A549 (cell line): ENCODE measurements around the gene DPEP1. TPM values are rescaled to one million over a fixed set of nuclear protein-coding genes. Genes with fewer than 3 reads are reported as not detected.

Experiments used
- ATAC-seq, 2 experiments: fragments of 200-7000 bp in 1 of 2; fragments of >200 bp in 1 of 2; cut with Nextera tagmentation in 1 of 2; cut with Tn5 transposase in 1 of 2; 3 replicates each; pipeline versions ENCODE4 v1.8.0 to v1.9.1; 2018 to 2020; ENCODE audit warnings: mild to moderate bottlenecking in 1 of 2, moderate library complexity in 1 of 2
- CTCF ChIA-PET: fragments of 300-600 bp; sonication (Branson Sonifier 250); formaldehyde crosslinking; extraction: SDS; loops from one replicate; lab custom pipeline; 2021; ENCODE audit warnings: antibody characterized with exemption, inconsistent platforms; lab: Yijun Ruan, JAX
- POLR2A ChIA-PET: fragments of 350-600 bp; formaldehyde crosslinking; extraction: SDS; loops from one replicate; lab custom pipeline; 2021; ENCODE audit warnings: antibody characterized with exemption, inconsistent platforms; lab: Yijun Ruan, JAX
- DNase-seq, 2 experiments: peaks; one replicate each; pipeline versions ENCODE4 v3.0.0 to v3.0.0-alpha.2; 2011 to 2016; ENCODE audit warnings: low read depth in 1 of 2, low spot score in 1 of 2
- FAIRE-seq: peaks from 2 replicates; lab custom pipeline; 2011; peaks lifted over from hg19 to GRCh38; lab: Jason Lieb, UNC
- H3K27ac ChIP-seq, 2 experiments: fragments of >200 bp; sonication (Bioruptor Twin); formaldehyde crosslinking; 3 replicates each; pipeline ENCODE4 v1.5.1; 2016 to 2017
- H3K4me1 ChIP-seq: fragments of >200 bp; sonication (Bioruptor Twin); formaldehyde crosslinking; 3 replicates; pipeline ENCODE4 v1.6.1; 2016
- H3K4me2 ChIP-seq: fragments of >200 bp; sonication (Bioruptor Twin); formaldehyde crosslinking; 3 replicates; pipeline ENCODE4 v1.6.1; 2016
- H3K4me3 ChIP-seq: fragments of >200 bp; sonication (Bioruptor Twin); formaldehyde crosslinking; 3 replicates; pipeline ENCODE4 v1.5.1; 2016
- H3K9me3 ChIP-seq: fragments of >200 bp; sonication (Bioruptor Twin); formaldehyde crosslinking; 3 replicates; pipeline ENCODE4 v1.6.1; 2016
- BCL3 ChIP-seq: fragments of >200 bp; sonication (Bioruptor Twin); formaldehyde crosslinking; IDR thresholded peaks from 3 replicates; pipeline ENCODE4 v1.6.1; 2016
- CTCF ChIP-seq: fragments of >200 bp; sonication (Bioruptor Twin); formaldehyde crosslinking; IDR thresholded peaks from 3 replicates; pipeline ENCODE4 v1.5.1; 2016
- ESRRA ChIP-seq: fragments of 150-350 bp; IDR thresholded peaks from 2 replicates; pipeline ENCODE4 v1.6.1; 2014; ENCODE audit warnings: mild to moderate bottlenecking, low read length, borderline replicate concordance
- GATA3 ChIP-seq: IDR thresholded peaks from 2 replicates; pipeline ENCODE4 v1.6.1; 2012; ENCODE audit warnings: borderline replicate concordance
- HES2 ChIP-seq: fragments of >200 bp; sonication (Bioruptor Twin); formaldehyde crosslinking; IDR thresholded peaks from 2 replicates; pipeline ENCODE4 v1.6.1; 2016
- HOXB5 ChIP-seq: fragments of 250-450 bp; sonication (Bioruptor Pico); IDR thresholded peaks from 2 replicates; pipeline ENCODE4 v1.5.0; 2020; ENCODE audit warnings: mild to moderate bottlenecking, moderate library complexity
- JUN ChIP-seq, 2 experiments: fragments of >200 bp; sonication (Bioruptor Twin); formaldehyde crosslinking; IDR thresholded peaks; 2 replicates in 1 of 2; 3 replicates in 1 of 2; pipeline ENCODE4 v1.6.1; 2016 to 2017
- JUNB ChIP-seq: fragments of >200 bp; sonication (Bioruptor Twin); formaldehyde crosslinking; IDR thresholded peaks from 2 replicates; pipeline ENCODE4 v1.6.1; 2016
- KDM5A ChIP-seq: fragments of 200-600 bp; sonication (generic); IDR thresholded peaks from 2 replicates; pipeline ENCODE4 v1.6.1; 2016; ENCODE audit warnings: antibody characterized with exemption, mild to moderate bottlenecking
- MAX ChIP-seq: IDR thresholded peaks from 2 replicates; pipeline ENCODE4 v1.6.1; 2012
- NFE2L2 ChIP-seq: fragments of 150-350 bp; conservative IDR thresholded peaks from 2 replicates; pipeline ENCODE4 v1.6.1; 2014; ENCODE audit warnings: low read length
- RCOR1 ChIP-seq: fragments of 150-350 bp; IDR thresholded peaks from 2 replicates; pipeline ENCODE4 v1.6.1; 2014; ENCODE audit warnings: antibody characterized with exemption, low read length, low read depth
- REST ChIP-seq: fragments of 200-600 bp; sonication (generic); IDR thresholded peaks from 2 replicates; pipeline ENCODE4 v1.6.1; 2016; ENCODE audit warnings: antibody characterized with exemption, mild to moderate bottlenecking, moderate library complexity
- RFX5 ChIP-seq: fragments of 450-650 bp; IDR thresholded peaks from 2 replicates; pipeline ENCODE4 v1.7.1; 2014; ENCODE audit warnings: antibody characterized with exemption, mild to moderate bottlenecking, moderate library complexity
- SREBF2 ChIP-seq: fragments of 450-650 bp; IDR thresholded peaks from 2 replicates; pipeline ENCODE4 v1.6.1; 2014; ENCODE audit warnings: mild to moderate bottlenecking, moderate library complexity
- TP53 ChIP-seq: fragments of 250-450 bp; sonication (Bioruptor Pico); IDR thresholded peaks from 2 replicates; pipeline ENCODE4 v1.5.0; 2021; ENCODE audit warnings: mild to moderate bottlenecking, moderate library complexity
- WGBS: methylation state at CpG from one replicate; pipeline ENCODE4 v1.1.6; 2017; ENCODE audit errors: missing lambda C conversion rate; 5-methylcytosine and 5-hydroxymethylcytosine counted together
- polyA plus RNA-seq, 4 experiments: library from polyadenylated mRNA; depleted of rRNA in 3 of 4; stranded (reverse); fragments of >200 nt; fragmentation: RNase III in 1 of 4; extraction: RNeasy Plus Mini Kit Qiagen cat#74134 plus additional on column Dnase treatment in 1 of 4; gene quantifications; 2 replicates in 3 of 4; 3 replicates in 1 of 4; pipeline ENCODE4 v1.2.3, GENCODE V29; 2011 to 2017

Gene DPEP1
- polyA plus RNA-seq, 2 of the 4 experiments (the other 2 are of a cell fraction) = 1.3 to 1.5 TPM

- 63% methylated on average over 15 of the region's 15 CpGs for WGBS
- Histone ChIP-seq H3K27ac (peak overlapping the region; percentile 78), H3K4me1 (peaks cover 22% of the 10 kb centered on the region), H3K4me2 (peak overlapping the region; percentile 62), H3K9me3 (no peaks in the 10 kb centered on the region), H3K4me3 (no peak overlapping the region)
- TF ChIP-seq HES2 (no peak), HOXB5 (CRISPR knock-in tag) (no peak)
- ChIA-PET POLR2A (interaction anchor here (1.1 kb wide), 1 partner anchor 105 kb away, joined by 5 read pairs; the partner anchor contains the start of gene CDK10), CTCF (interaction anchor here (1.3 to 3.8 kb wide), 3 partner anchors 8 to 33 kb away, joined by 5 to 17 read pairs (median 7); no protein-coding TSS in a partner anchor)
- DNase-seq = peak in 1 of 2 experiments; percentile 43
- peak in 1 of 2 experiments; percentile 34; a peak in 3 of 6 replicates for ATAC-seq
- no peak for FAIRE-seq
Measured at GRCh38 chr16:89581861-89582563, 31.4 kb upstream of the DPEP1 start.

- DNase-seq = no peak
- Histone ChIP-seq H3K4me3 (no peak overlapping the region), H3K4me2 (no peak overlapping the region; the same call in 2 of the 3 replicates), H3K27ac (peak overlapping the region; percentile 78), H3K4me1 (peaks cover 22% of the 10 kb centered on the region), H3K9me3 (no peaks in the 10 kb centered on the region)
- ChIA-PET CTCF (interaction anchor here (1.6 to 3.8 kb wide), 2 partner anchors 17 to 33 kb away, joined by 6 to 17 read pairs; no protein-coding TSS in a partner anchor), POLR2A (no interaction called here)
- no peak for ATAC-seq
- TF ChIP-seq HES2 (no peak), MAX (no peak), CTCF (no peak), GATA3 (no peak), JUN (IDR thresholded peaks at IDR 0.05) (no peak), TP53 (no peak), JUNB (no peak), RFX5 (no peak), NFE2L2 (no peak), KDM5A (no peak), HOXB5 (CRISPR knock-in tag) (no peak), BCL3 (no peak), RCOR1 (no peak), ESRRA (no peak), REST (no peak), SREBF2 (no peak)
- FAIRE-seq = no peak
- 98% methylated on average over 10 of the region's 19 CpGs for WGBS
Measured at GRCh38 chr16:89582614-89583196, 30.7 kb upstream of the DPEP1 start.
